GM21447 (cell line): ENCODE results near the gene LGALS16.
"Not testable (repeated sequence)": the region's sequence is repeated elsewhere in the genome, so short reads cannot be mapped to it uniquely, and the experiment has no call there.

Experiments
- ATAC-seq: cut with Tn5 transposase; IDR thresholded peaks from one replicate; pipeline ENCODE4 v1.9.1; 2021; ENCODE audit not compliant: unreplicated experiment

Gene LGALS16

GRCh38 chr19:39655613-39656012 lies at the start of gene LGALS16:
Gene LGALS16 (plus strand): TSS chr19:39655913. CDS start chr19:39655962, 49 bp downstream.
- ATAC-seq, result no peak

GRCh38 chr19:39607021-39607420 lies 48.7 kb upstream of the LGALS16 start:
- ATAC-seq, result no peak

- no peak for ATAC-seq
Observed at GRCh38 chr19:39607561-39607960, 48.2 kb upstream of the LGALS16 start.

- ATAC-seq, result no peak
Observed at GRCh38 chr19:39613597-39613996, 42.1 kb upstream of the LGALS16 start.

- ATAC-seq, result no peak
Observed at GRCh38 chr19:39617745-39618144, 38.0 kb upstream of the LGALS16 start.

- no peak for ATAC-seq
Observed at GRCh38 chr19:39623946-39624345, 31.8 kb upstream of the LGALS16 start.

GRCh38 chr19:39627631-39628030 lies 28.1 kb upstream of the LGALS16 start:
- not testable (repeated sequence) for ATAC-seq

- ATAC-seq, result no peak
Observed at GRCh38 chr19:39631178-39631577, 24.5 kb upstream of the LGALS16 start.

- ATAC-seq, result no peak
Observed at GRCh38 chr19:39631626-39632025, 24.1 kb upstream of the LGALS16 start.

- no peak for ATAC-seq
Observed at GRCh38 chr19:39637891-39638290, 17.8 kb upstream of the LGALS16 start.

GRCh38 chr19:39641773-39642172 lies 13.9 kb upstream of the LGALS16 start:
- ATAC-seq, result no peak

GRCh38 chr19:39643591-39643990 lies 12.1 kb upstream of the LGALS16 start:
- ATAC-seq, result no peak

- ATAC-seq, result no peak
Observed at GRCh38 chr19:39645800-39646411, 9.8 kb upstream of the LGALS16 start.

GRCh38 chr19:39647918-39648317 lies 7.8 kb upstream of the LGALS16 start:
- no peak for ATAC-seq

- no peak for ATAC-seq
Observed at GRCh38 chr19:39659791-39660190, 4.1 kb downstream of the LGALS16 start.

- ATAC-seq, result no peak
Observed at GRCh38 chr19:39660661-39661060, 4.9 kb downstream of the LGALS16 start.

- ATAC-seq, result no peak
Observed at GRCh38 chr19:39661565-39661964, 5.9 kb downstream of the LGALS16 start.

- not testable (repeated sequence) for ATAC-seq
Observed at GRCh38 chr19:39669860-39670259, 14.1 kb downstream of the LGALS16 start.

GRCh38 chr19:39670998-39671397 lies 15.3 kb downstream of the LGALS16 start:
- ATAC-seq, result no peak

- no peak for ATAC-seq
Observed at GRCh38 chr19:39671739-39672363, 16.1 kb downstream of the LGALS16 start.

GRCh38 chr19:39672473-39672872 lies 16.8 kb downstream of the LGALS16 start:
- no peak for ATAC-seq

- ATAC-seq, result not testable (repeated sequence)
Observed at GRCh38 chr19:39673862-39674261, 18.1 kb downstream of the LGALS16 start.

GRCh38 chr19:39676004-39676403 lies 20.3 kb downstream of the LGALS16 start:
- ATAC-seq, result no peak
